Ishikawa (cell line): ENCODE data around the gene NFE2L2.

Experiments
- CEBPB ChIP-seq: IDR thresholded peaks from 2 replicates; pipeline ENCODE4 v1.6.1; 2012
- CREB1 ChIP-seq: IDR thresholded peaks from 2 replicates; pipeline ENCODE4 v1.6.1; 2012; ENCODE audit warnings: low read depth
- EGR1 ChIP-seq: IDR thresholded peaks from 2 replicates; pipeline ENCODE4 v1.6.1; 2012
- EP300 ChIP-seq: IDR thresholded peaks from 2 replicates; pipeline ENCODE4 v1.6.1; 2012; ENCODE audit warnings: borderline replicate concordance
- FOXM1 ChIP-seq: IDR thresholded peaks from 2 replicates; pipeline ENCODE4 v1.6.1; 2012; ENCODE audit warnings: low read depth, borderline replicate concordance
- MAX ChIP-seq: IDR thresholded peaks from 2 replicates; pipeline ENCODE4 v1.6.1; 2012
- NFIC ChIP-seq: IDR thresholded peaks from 2 replicates; pipeline ENCODE4 v1.6.1; 2012
- RAD21 ChIP-seq: IDR thresholded peaks from 2 replicates; pipeline ENCODE4 v1.6.1; 2012; ENCODE audit warnings: low read depth
- REST ChIP-seq: IDR thresholded peaks from 2 replicates; pipeline ENCODE4 v1.6.1; 2012; ENCODE audit warnings: low read depth, mild to moderate bottlenecking
- TAF1 ChIP-seq: IDR thresholded peaks from 2 replicates; pipeline ENCODE4 v1.6.1; 2012; ENCODE audit warnings: low read depth, mild to moderate bottlenecking
- TCF12 ChIP-seq: IDR thresholded peaks from 2 replicates; pipeline ENCODE4 v1.6.1; 2012; ENCODE audit warnings: low read depth
- TEAD4 ChIP-seq: IDR thresholded peaks from 2 replicates; pipeline ENCODE4 v1.6.1; 2012
- USF1 ChIP-seq: IDR thresholded peaks from 2 replicates; pipeline ENCODE4 v1.6.1; 2012
- YY1 ChIP-seq: IDR thresholded peaks from 2 replicates; pipeline ENCODE4 v1.6.1; 2012; ENCODE audit warnings: low read depth
- ZBTB7A ChIP-seq: IDR thresholded peaks from 2 replicates; pipeline ENCODE4 v1.6.1; 2012; ENCODE audit warnings: low read depth

NFE2L2 gene

GRCh38 chr2:177250461-177250860 is 14.1 kb downstream of the NFE2L2 start:
- no peak for TF ChIP-seq REST
- TF ChIP-seq CEBPB = no peak
- TF ChIP-seq TCF12 = no peak
- no peak for TF ChIP-seq TAF1
- no peak for TF ChIP-seq ZBTB7A
- no peak for TF ChIP-seq TEAD4
- no peak for TF ChIP-seq EP300

- TF ChIP-seq FOXM1 (no peak), RAD21 (no peak), MAX (no peak), NFIC (no peak), CEBPB (no peak), TCF12 (no peak), CREB1 (no peak), TEAD4 (no peak), TAF1 (no peak), ZBTB7A (no peak), YY1 (no peak), EGR1 (no peak), USF1 (no peak), EP300 (no peak), REST (no peak)
These were observed 15.5 kb downstream of the NFE2L2 start for GRCh38 chr2:177249038-177249437.

- TF ChIP-seq NFIC = no peak
- TF ChIP-seq CEBPB = no peak
- no peak for TF ChIP-seq ZBTB7A
- no peak for TF ChIP-seq EGR1
- TF ChIP-seq REST = no peak
- TF ChIP-seq RAD21 = no peak
- no peak for TF ChIP-seq FOXM1
These were observed 16.7 kb downstream of the NFE2L2 start for GRCh38 chr2:177247693-177248262.

- TF ChIP-seq REST (no peak), CEBPB (no peak), CREB1 (no peak), NFIC (no peak), TCF12 (no peak), EP300 (no peak), TAF1 (no peak), FOXM1 (no peak), RAD21 (no peak), MAX (no peak), YY1 (no peak), TEAD4 (no peak), EGR1 (no peak)
These were observed 18.5 kb downstream of the NFE2L2 start for GRCh38 chr2:177246000-177246399.
